ENCODE results near the gene SETBP1. TPM values are rescaled to one million over a fixed set of nuclear protein-coding genes. Genes with fewer than 3 reads are reported as not detected.

SETBP1 gene
- total and polyA plus RNA-seq, 2 of the 4 experiments (the other 2 are of a cell fraction): 0.19 to 0.36 TPM

GRCh38 chr18:44817831-44818473, 137.3 kb downstream of the SETBP1 start:
- H3K14ac ChIP-seq (replicated peaks; ENCODE audit: low read depth, low read length): no peak overlapping the region
- H2AK9ac ChIP-seq (replicated peaks; ENCODE audit: low read depth, low read length, poor library complexity): no peak overlapping the region
- in situ Hi-C loops (cut with MboI; ENCODE audit: low sequenced_read_pairs): no loop called here
- no peak overlapping the region for H2AK5ac ChIP-seq (ENCODE audit: low read depth, low read length)
- no peak overlapping the region for H2AFZ ChIP-seq (replicated peaks; ENCODE audit: low read length, poor library complexity)
- no peaks in the 10 kb centered on the region; the same call in 1 of the 2 replicates for H3K9me1 ChIP-seq (ENCODE audit: insufficient read depth, low read length)
- H3K4me3 ChIP-seq (ENCODE audit: insufficient read depth, low read depth, low read length): no peak overlapping the region
- no peak overlapping the region for H2BK15ac ChIP-seq (ENCODE audit: low read depth, low read length)
- no peak overlapping the region for H3K23ac ChIP-seq (ENCODE audit: low read depth, low read length)
- BruUV-seq (replicated peaks): no TSS peak
- no peaks in the 10 kb centered on the region for H3K36me3 ChIP-seq (ENCODE audit: control insufficient read depth, insufficient read depth, low read length)
- no peak overlapping the region for H3K4ac ChIP-seq (ENCODE audit: low read depth, low read length)
- H2BK120ac ChIP-seq (ENCODE audit: low read depth, low read length): no peak overlapping the region
- no peak for DNase-seq
- no peaks in the 10 kb centered on the region for H3K79me1 ChIP-seq (ENCODE audit: low read depth in 1 of 2, low read length in 2 of 2)
- peaks cover 1% of the 10 kb centered on the region; the same call in 1 of the 2 replicates for H3K27me3 ChIP-seq (ENCODE audit: control insufficient read depth, insufficient read depth, low read length)
- no peak overlapping the region for H4K91ac ChIP-seq (ENCODE audit: insufficient read depth, low read depth, low read length)
- no peak overlapping the region for H3K27ac ChIP-seq (ENCODE audit: insufficient read depth, low read length)
- POLR2A ChIA-PET (ENCODE audit: unreplicated experiment): no interaction called here
- dilution Hi-C loops (cut with HindIII; ENCODE audit: low sequenced_read_pairs, unreplicated experiment): no loop called here
- H3K18ac ChIP-seq (ENCODE audit: low read depth, low read length): no peak overlapping the region
- CTCF ChIA-PET: no interaction called here
- no peak overlapping the region for H2BK5ac ChIP-seq (ENCODE audit: low read depth, low read length, poor library complexity, severe bottlenecking)
- H4K8ac ChIP-seq (ENCODE audit: low read depth in 2 of 2, low read length in 2 of 2): no peak overlapping the region
- H3K9me3 ChIP-seq (ENCODE audit: control insufficient read depth, insufficient read depth, low read length): no peaks in the 10 kb centered on the region
- H3K4me2 ChIP-seq (ENCODE audit: low read depth, low read length): no peak overlapping the region
- H3K4me1 ChIP-seq (ENCODE audit: control insufficient read depth, insufficient read depth, low read length): no peaks in the 10 kb centered on the region; the same call in 1 of the 2 replicates
- no peak overlapping the region for H4K5ac ChIP-seq (ENCODE audit: low read depth, low read length)
- ATAC-seq (ENCODE audit: low read depth): no peak
- TF ChIP-seq RCOR1 (IDR thresholded peaks at IDR 0.05; ENCODE audit: insufficient replicate concordance, low read length): no peak
- TF ChIP-seq FOS (IDR thresholded peaks at IDR 0.05; ENCODE audit: low read depth, low read length): no peak
- no peak for TF ChIP-seq RAD21 (IDR thresholded peaks at IDR 0.05; ENCODE audit: low read length)
- no peak for TF ChIP-seq USF2 (IDR thresholded peaks at IDR 0.05; ENCODE audit: low read depth, low read length)
- TF ChIP-seq ELK1 (IDR thresholded peaks at IDR 0.05; ENCODE audit: borderline replicate concordance, low read depth, low read length): no peak
- no peak for TF ChIP-seq BHLHE40 (IDR thresholded peaks at IDR 0.05; ENCODE audit: low read depth, low read length)
- TF ChIP-seq CHD1 (IDR thresholded peaks at IDR 0.05; ENCODE audit: low read depth, low read length): no peak
- TF ChIP-seq NFE2L2 (IDR thresholded peaks at IDR 0.05; ENCODE audit: low read depth, low read length): no peak
- TF ChIP-seq SMC3 (IDR thresholded peaks at IDR 0.05; ENCODE audit: low read depth, low read length): no peak
- no peak for TF ChIP-seq POLR2A (IDR thresholded peaks at IDR 0.05; ENCODE audit: low read depth, low read length)
- TF ChIP-seq MAFK (IDR thresholded peaks at IDR 0.05; ENCODE audit: low read depth, low read length): no peak
- TF ChIP-seq CEBPB (IDR thresholded peaks at IDR 0.05; ENCODE audit: low read depth, low read length): no peak
- TF ChIP-seq CTCF (conservative IDR thresholded peaks at IDR 0.05; ENCODE audit: low read depth, low read length): no peak
- no peak overlapping the region for H3K56ac ChIP-seq (ENCODE audit: extremely low read depth, insufficient read depth, low read length)
- H4K20me1 ChIP-seq (ENCODE audit: insufficient read depth, low read length): no peaks in the 10 kb centered on the region
- intact Hi-C loops (cut with micrococcal nuclease): no loop called here
- H3K9ac ChIP-seq (ENCODE audit: low read depth, low read length): no peak overlapping the region
- WGBS, 2 experiments (ENCODE audit: extremely low coverage in 2 of 2, insufficient read length in 1 of 2): 54% methylated on average over 4 of the region's 10 CpGs; no CpG with 5 or more reads in 1 of the 2 experiments
- H2BK20ac ChIP-seq (ENCODE audit: low read depth, low read length): no peak overlapping the region

Data from IMR-90 (cell line).